ENCODE data around the gene SPATA12. TPM values are rescaled to one million over a fixed set of nuclear protein-coding genes. Genes with fewer than 3 reads are reported as not detected.

SPATA12 gene
- total and polyA plus RNA-seq, 4 donors: not detected

- TF ChIP-seq REST (IDR thresholded peaks at IDR 0.05): no peak
- no peak for TF ChIP-seq HNF4G (IDR thresholded peaks at IDR 0.05)
- TF ChIP-seq RAD21 (IDR thresholded peaks at IDR 0.05): no peak
- TF ChIP-seq YY1 (IDR thresholded peaks at IDR 0.05): no peak
- TF ChIP-seq FOXA2 (IDR thresholded peaks at IDR 0.05): no peak
- TF ChIP-seq FOXA1 (IDR thresholded peaks at IDR 0.05): no peak
- no peak for TF ChIP-seq MAX (IDR thresholded peaks at IDR 0.05)
These were observed 47.6 kb upstream of the SPATA12 start (continued) for GRCh38 chr3:57012847-57013246.

GRCh38 chr3:57015350-57015729 is 45.1 kb upstream of the SPATA12 start:
- H3K4me3 ChIP-seq (ENCODE audit: low read depth in 1 of 3, low read length in 3 of 3): no peak overlapping the region
- H3K27ac ChIP-seq (ENCODE audit: low read depth in 1 of 2, low read length in 2 of 2): no peak overlapping the region
- H3K36me3 ChIP-seq (ENCODE audit: control insufficient read depth in 4 of 4, insufficient read depth in 3 of 4, low read depth in 1 of 4, low read length in 3 of 4): no peaks in the 10 kb centered on the region
- no peaks in the 10 kb centered on the region for H3K9me3 ChIP-seq (ENCODE audit: control insufficient read depth in 4 of 4, low read length in 3 of 4)
- TF ChIP-seq EGR1 (IDR thresholded peaks at IDR 0.05; ENCODE audit: low read depth in 2 of 2): no peak
- TF ChIP-seq RAD21 (IDR thresholded peaks at IDR 0.05): no peak
- TF ChIP-seq JUND (IDR thresholded peaks at IDR 0.05): no peak
- no peak for TF ChIP-seq YY1 (IDR thresholded peaks at IDR 0.05)
- no peak for TF ChIP-seq HNF4A (conservative IDR thresholded peaks at IDR 0.05)
- no peak overlapping the region for H3K9ac ChIP-seq (ENCODE audit: low read depth in 1 of 2, low read length in 2 of 2)
- DNase-seq (ENCODE audit: low spot score): no peak
- H3K27me3 ChIP-seq (ENCODE audit: control insufficient read depth in 4 of 4, insufficient read depth in 4 of 4, low read length in 3 of 4): peaks cover 0 to 3% (median 0%) of the 10 kb centered on the region in 4 donors
- WGBS: 92% methylated on average over 7 of the region's 7 CpGs
- no peaks in the 10 kb centered on the region for H3K4me1 ChIP-seq (ENCODE audit: control insufficient read depth in 4 of 4, insufficient read depth in 4 of 4, low read length in 3 of 4)

- no peaks in the 10 kb centered on the region for H3K36me3 ChIP-seq (ENCODE audit: control insufficient read depth in 4 of 4, insufficient read depth in 3 of 4, low read depth in 1 of 4, low read length in 3 of 4)
- peaks cover 0 to 3% (median 0%) of the 10 kb centered on the region in 4 donors for H3K27me3 ChIP-seq (ENCODE audit: control insufficient read depth in 4 of 4, insufficient read depth in 4 of 4, low read length in 3 of 4)
- TF ChIP-seq FOXA1 (IDR thresholded peaks at IDR 0.05) (no peak), REST (IDR thresholded peaks at IDR 0.05) (no peak), EGR1 (IDR thresholded peaks at IDR 0.05; ENCODE audit: low read depth in 2 of 2) (no peak), HNF4G (IDR thresholded peaks at IDR 0.05) (no peak), HNF4A (conservative IDR thresholded peaks at IDR 0.05) (no peak), RAD21 (IDR thresholded peaks at IDR 0.05) (no peak), CTCF (IDR thresholded peaks at IDR 0.05; ENCODE audit: low read depth, low read length, missing input control) (no peak), ATF3 (IDR thresholded peaks at IDR 0.05) (no peak), JUND (IDR thresholded peaks at IDR 0.05) (no peak), RXRA (IDR thresholded peaks at IDR 0.05) (no peak), TAF1 (conservative IDR thresholded peaks at IDR 0.05) (no peak), YY1 (IDR thresholded peaks at IDR 0.05) (no peak), SP1 (IDR thresholded peaks at IDR 0.05) (no peak), FOXA2 (IDR thresholded peaks at IDR 0.05) (no peak), MAX (IDR thresholded peaks at IDR 0.05) (no peak)
- WGBS: 93% methylated on average over 6 of the region's 6 CpGs
- H3K9ac ChIP-seq (ENCODE audit: low read depth in 1 of 2, low read length in 2 of 2): no peak overlapping the region
- no peak overlapping the region for H3K4me3 ChIP-seq (ENCODE audit: low read depth in 1 of 3, low read length in 3 of 3)
- no peaks in the 10 kb centered on the region for H3K9me3 ChIP-seq (ENCODE audit: control insufficient read depth in 4 of 4, low read length in 3 of 4)
- no peaks in the 10 kb centered on the region for H3K4me1 ChIP-seq (ENCODE audit: control insufficient read depth in 4 of 4, insufficient read depth in 4 of 4, low read length in 3 of 4)
- DNase-seq (ENCODE audit: low spot score): no peak
- no peak overlapping the region for H3K27ac ChIP-seq (ENCODE audit: low read depth in 1 of 2, low read length in 2 of 2)
These were observed 44.6 kb upstream of the SPATA12 start for GRCh38 chr3:57015912-57016311.

Data from liver (tissue), 9 donors.